ENCODE data around the gene WWOX.

DNA sequence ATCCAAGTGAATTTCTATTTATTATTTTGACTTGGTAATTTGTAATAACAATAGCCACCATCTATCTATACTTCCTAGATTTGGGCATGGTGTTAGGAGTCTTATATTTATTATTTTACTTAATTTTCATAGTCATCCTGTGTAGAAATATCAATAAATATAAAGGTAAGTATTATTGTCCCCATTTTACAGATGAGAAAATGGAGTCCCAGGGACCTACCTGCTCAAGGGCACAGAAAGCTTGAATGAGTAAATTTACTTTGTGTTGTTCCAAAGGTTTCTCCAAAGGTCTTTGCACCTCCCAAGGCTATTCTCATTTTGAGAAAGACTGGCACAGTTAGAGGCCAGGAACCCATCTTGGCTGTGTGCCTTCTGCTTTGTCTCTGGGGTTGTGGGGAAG lies 738.3 kb downstream of the WWOX start:
- no peak for TF ChIP-seq EZH2 (IDR thresholded peaks at IDR 0.05; ENCODE audit: low read length)
- TF ChIP-seq, protein P1, sequence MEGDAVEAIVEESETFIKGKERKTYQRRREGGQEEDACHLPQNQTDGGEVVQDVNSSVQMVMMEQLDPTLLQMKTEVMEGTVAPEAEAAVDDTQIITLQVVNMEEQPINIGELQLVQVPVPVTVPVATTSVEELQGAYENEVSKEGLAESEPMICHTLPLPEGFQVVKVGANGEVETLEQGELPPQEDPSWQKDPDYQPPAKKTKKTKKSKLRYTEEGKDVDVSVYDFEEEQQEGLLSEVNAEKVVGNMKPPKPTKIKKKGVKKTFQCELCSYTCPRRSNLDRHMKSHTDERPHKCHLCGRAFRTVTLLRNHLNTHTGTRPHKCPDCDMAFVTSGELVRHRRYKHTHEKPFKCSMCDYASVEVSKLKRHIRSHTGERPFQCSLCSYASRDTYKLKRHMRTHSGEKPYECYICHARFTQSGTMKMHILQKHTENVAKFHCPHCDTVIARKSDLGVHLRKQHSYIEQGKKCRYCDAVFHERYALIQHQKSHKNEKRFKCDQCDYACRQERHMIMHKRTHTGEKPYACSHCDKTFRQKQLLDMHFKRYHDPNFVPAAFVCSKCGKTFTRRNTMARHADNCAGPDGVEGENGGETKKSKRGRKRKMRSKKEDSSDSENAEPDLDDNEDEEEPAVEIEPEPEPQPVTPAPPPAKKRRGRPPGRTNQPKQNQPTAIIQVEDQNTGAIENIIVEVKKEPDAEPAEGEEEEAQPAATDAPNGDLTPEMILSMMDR (optimal IDR thresholded peaks at IDR 0.05 in 1 of 3, IDR thresholded peaks at IDR 0.05 in 1 of 3, conservative IDR thresholded peaks at IDR 0.05 in 1 of 3; ENCODE audit: extremely low read depth in 1 of 3, insufficient read depth in 2 of 3, low read length in 3 of 3), result no peak

Measured in keratinocyte (primary cell).